Smooth muscle cell (in vitro differentiated cells): ENCODE results near the gene GAST. TPM values are rescaled to one million over a fixed set of nuclear protein-coding genes. Genes with fewer than 3 reads are reported as not detected.

Experiments
- DNase-seq: peaks from one replicate; lab custom pipeline; 2025; ENCODE audit not compliant: unreplicated experiment; lab: John Stamatoyannopoulos, UW
- H2AFZ ChIP-seq: fragments of 200-600 bp; sonication (generic); 2 replicates; pipeline ENCODE4 v1.6.0; 2016; ENCODE audit warnings: antibody characterized with exemption, low read depth, mild to moderate bottlenecking
- H3F3A ChIP-seq: fragments of 200-600 bp; sonication (generic); 2 replicates; pipeline ENCODE4 v1.6.0; 2017; ENCODE audit warnings: antibody characterized with exemption, low read depth
- H3K27ac ChIP-seq: fragments of 200-600 bp; sonication (generic); 2 replicates; pipeline ENCODE4 v1.5.1; 2016; ENCODE audit warnings: low read depth, mild to moderate bottlenecking
- H3K27me3 ChIP-seq: fragments of 200-600 bp; sonication (generic); 2 replicates; pipeline ENCODE4 v1.6.1; 2016; ENCODE audit warnings: low read depth, mild to moderate bottlenecking
- H3K36me3 ChIP-seq: fragments of 200-600 bp; sonication (generic); 2 replicates; pipeline ENCODE4 v1.5.1; 2016; ENCODE audit warnings: low read depth
- H3K4me1 ChIP-seq: fragments of 200-600 bp; sonication (generic); 2 replicates; pipeline ENCODE4 v1.5.1; 2016; ENCODE audit warnings: low read depth
- H3K4me2 ChIP-seq: fragments of 200-600 bp; sonication (generic); 2 replicates; pipeline ENCODE4 v1.6.0; 2016; ENCODE audit warnings: mild to moderate bottlenecking
- H3K4me3 ChIP-seq: fragments of 200-600 bp; sonication (generic); 2 replicates; pipeline ENCODE4 v1.5.1; 2016; ENCODE audit warnings: mild to moderate bottlenecking
- H3K79me2 ChIP-seq: fragments of 200-600 bp; sonication (generic); 2 replicates; pipeline ENCODE4 v1.6.0; 2016; ENCODE audit warnings: low read depth, mild to moderate bottlenecking
- H3K9ac ChIP-seq: fragments of 200-600 bp; sonication (generic); 2 replicates; pipeline ENCODE4 v1.6.0; 2016; ENCODE audit warnings: low read depth
- H3K9me3 ChIP-seq: fragments of 200-600 bp; sonication (generic); replicated peaks from 2 replicates; pipeline ENCODE4 v1.5.1; 2016; ENCODE audit warnings: low read depth
- H4K20me1 ChIP-seq: fragments of 200-600 bp; sonication (generic); 2 replicates; pipeline ENCODE4 v1.6.0; 2016; ENCODE audit warnings: low read depth
- CTCF ChIP-seq: fragments of 200-600 bp; sonication (generic); IDR thresholded peaks from 2 replicates; pipeline ENCODE4 v1.5.1; 2017; ENCODE audit warnings: borderline replicate concordance, mild to moderate bottlenecking, antibody characterized with exemption; ENCODE audit not compliant: insufficient read depth, poor library complexity, severe bottlenecking
- WGBS: methylation state at CpG from one replicate; pipeline ENCODE4 v1.1.7; 2016; ENCODE audit warnings: low lambda C conversion rate; 5-methylcytosine and 5-hydroxymethylcytosine counted together
- polyA plus RNA-seq: library from polyadenylated mRNA; unstranded; fragments of >200 nt; fragmentation: Nextera tagmentation; extraction: Ambion mirVana; gene quantifications from 2 replicates; pipeline ENCODE4 v1.2.1, GENCODE V29; 2016
- total RNA-seq: library from RNA; depleted of rRNA; stranded (reverse); fragments of >200 nt; gene quantifications from 2 replicates; pipeline ENCODE4 v1.2.3, GENCODE V29; 2014

GAST gene
- total and polyA plus RNA-seq, 2 experiments from 2014 or later, result 1.2 TPM; not detected in 1

- WGBS, result 85% methylated on average over 12 of the region's 12 CpGs
- H3K4me2 ChIP-seq, result no peak overlapping the region
- no peaks in the 10 kb centered on the region for H3K79me2 ChIP-seq
- no peaks in the 10 kb centered on the region for H3K4me1 ChIP-seq
- no peaks in the 10 kb centered on the region for H3K36me3 ChIP-seq
- no peaks in the 10 kb centered on the region for H3K27me3 ChIP-seq
- DNase-seq, result no peak
- no peak for TF ChIP-seq CTCF
- H3K9ac ChIP-seq, result no peak overlapping the region
- H3K27ac ChIP-seq, result no peak overlapping the region
- H4K20me1 ChIP-seq, result no peaks in the 10 kb centered on the region
- H3K4me3 ChIP-seq, result no peak overlapping the region
- H2AFZ ChIP-seq, result no peak overlapping the region
- no peaks in the 10 kb centered on the region for H3F3A ChIP-seq
- no peaks in the 10 kb centered on the region for H3K9me3 ChIP-seq
These were observed 11.8 kb downstream of the GAST start for GRCh38 chr17:41723801-41724475.

GRCh38 chr17:41724476-41725050 lies 12.4 kb downstream of the GAST start:
- Histone ChIP-seq H4K20me1 (no peaks in the 10 kb centered on the region), H3K27me3 (no peaks in the 10 kb centered on the region), H3K36me3 (no peaks in the 10 kb centered on the region), H3K9me3 (no peaks in the 10 kb centered on the region), H3K79me2 (no peaks in the 10 kb centered on the region), H3K4me3 (no peak overlapping the region), H3K4me2 (no peak overlapping the region), H3K27ac (no peak overlapping the region), H3K9ac (no peak overlapping the region), H2AFZ (no peak overlapping the region), H3K4me1 (no peaks in the 10 kb centered on the region), H3F3A (no peaks in the 10 kb centered on the region)
- no peak for DNase-seq
- WGBS, result 84% methylated on average over 16 of the region's 17 CpGs
- TF ChIP-seq CTCF, result no peak

GRCh38 chr17:41725134-41725533 lies 13.0 kb downstream of the GAST start:
- TF ChIP-seq CTCF, result no peak
- Histone ChIP-seq H3F3A (no peaks in the 10 kb centered on the region), H3K36me3 (no peaks in the 10 kb centered on the region), H3K9ac (no peak overlapping the region), H4K20me1 (no peaks in the 10 kb centered on the region), H3K27ac (no peak overlapping the region), H3K4me3 (no peak overlapping the region), H3K9me3 (no peaks in the 10 kb centered on the region), H3K4me1 (no peaks in the 10 kb centered on the region), H3K27me3 (peaks cover 1% of the 10 kb centered on the region), H2AFZ (no peak overlapping the region), H3K4me2 (no peak overlapping the region), H3K79me2 (no peaks in the 10 kb centered on the region)
- DNase-seq, result no peak
- 88% methylated on average over 5 of the region's 5 CpGs for WGBS

- no peak overlapping the region for H3K9ac ChIP-seq
- no peak overlapping the region for H2AFZ ChIP-seq
- 76% methylated on average over 12 of the region's 12 CpGs for WGBS
- H3K4me3 ChIP-seq, result no peak overlapping the region
- no peaks in the 10 kb centered on the region for H3K4me1 ChIP-seq
- H3K36me3 ChIP-seq, result no peaks in the 10 kb centered on the region
- no peak overlapping the region for H3K27ac ChIP-seq
- no peaks in the 10 kb centered on the region for H3K79me2 ChIP-seq
- no peaks in the 10 kb centered on the region for H4K20me1 ChIP-seq
- no peaks in the 10 kb centered on the region for H3K9me3 ChIP-seq
- no peak for DNase-seq
- H3K4me2 ChIP-seq, result no peak overlapping the region
- no peaks in the 10 kb centered on the region for H3F3A ChIP-seq
- no peak for TF ChIP-seq CTCF
- peaks cover 30% of the 10 kb centered on the region for H3K27me3 ChIP-seq
These were observed 15.9 kb downstream of the GAST start for GRCh38 chr17:41728056-41728455.
